ENCODE data around the gene TCL1A.

DNA sequence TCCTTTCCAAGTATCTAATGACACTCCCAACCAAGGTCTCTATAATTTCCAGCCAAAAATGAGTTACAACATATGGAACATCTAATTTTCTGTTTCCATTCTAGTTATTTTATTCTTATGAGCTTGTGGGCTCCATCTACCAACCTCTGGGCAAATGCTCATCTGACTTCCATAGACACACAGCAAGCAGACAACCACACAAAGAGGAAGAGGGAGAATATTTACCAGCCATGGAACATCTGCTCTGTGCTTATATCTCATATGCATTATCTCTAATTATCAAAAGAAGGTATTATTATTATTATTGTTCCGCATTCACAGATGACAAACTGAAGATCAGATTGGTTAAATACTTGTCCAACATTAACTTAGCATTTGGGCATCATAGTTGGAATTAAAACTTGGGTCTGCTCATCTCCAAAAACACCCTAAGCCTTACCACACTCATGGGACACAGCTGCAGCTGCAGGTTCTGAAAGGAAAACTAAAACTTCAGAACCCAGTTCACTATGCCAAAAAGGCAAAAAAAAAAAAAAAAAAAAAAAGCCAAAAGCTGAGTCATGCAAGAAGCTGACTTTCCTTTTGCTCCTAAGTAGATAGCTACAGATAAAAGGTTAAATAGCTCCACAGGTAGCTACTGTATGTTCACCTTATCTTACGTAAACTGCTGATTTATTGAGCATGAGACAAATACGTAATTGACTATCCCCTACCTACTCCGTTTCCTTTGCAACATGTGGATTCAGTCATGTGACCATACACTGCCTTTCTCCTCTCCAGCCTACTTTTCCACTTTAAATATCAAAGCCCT, 51.3 kb downstream of the TCL1A start:
- no peak for TF ChIP-seq CTCF (tag by site-specific recombination; IDR thresholded peaks at IDR 0.05)
- no peak for TF ChIP-seq ZNF664 (tag by site-specific recombination; IDR thresholded peaks at IDR 0.05)
- TF ChIP-seq WT1 (tag by site-specific recombination; IDR thresholded peaks at IDR 0.05) = no peak
- TF ChIP-seq BCL11B (tag by site-specific recombination; IDR thresholded peaks at IDR 0.05; ENCODE audit: low read depth) = no peak
- no peak for TF ChIP-seq ZNF768 (tag by site-specific recombination; IDR thresholded peaks at IDR 0.05)
- no peak for TF ChIP-seq EGR2 (tag by site-specific recombination; IDR thresholded peaks at IDR 0.05; ENCODE audit: low read depth)
- TF ChIP-seq ZNF521 (tag by site-specific recombination; IDR thresholded peaks at IDR 0.05) = no peak
- no peak for TF ChIP-seq ZNF629 (tag by site-specific recombination; IDR thresholded peaks at IDR 0.05)
- TF ChIP-seq ZNF776 (tag by site-specific recombination; IDR thresholded peaks at IDR 0.05; ENCODE audit: borderline replicate concordance) = no peak
- TF ChIP-seq ZNF302 (tag by site-specific recombination; IDR thresholded peaks at IDR 0.05; ENCODE audit: low read depth) = no peak
